ENCODE data around the gene METTL25. TPM values are rescaled to one million over a fixed set of nuclear protein-coding genes. Genes with fewer than 3 reads are reported as not detected.

Gene METTL25
- total and polyA plus RNA-seq, 2 experiments from 2014 or later, result 7.6 to 14.3 TPM

GRCh38 chr12:82434392-82434911, 76.1 kb downstream of the METTL25 start:
- H3K4me3 ChIP-seq, result no peak overlapping the region
- Mint-ChIP-seq H3K36me3 (ENCODE audit: low read depth) (no peaks in the 10 kb centered on the region), H3K27me3 (ENCODE audit: insufficient read depth, low read depth, poor library complexity) (no peaks in the 10 kb centered on the region), H3K4me1 (no peaks in the 10 kb centered on the region), H3K9me3 (no peaks in the 10 kb centered on the region), H3K27ac (no peak overlapping the region), H3K4me3 (no peak overlapping the region)
- no peak overlapping the region for H3K27ac ChIP-seq (ENCODE audit: low read depth)
- no peak for TF ChIP-seq ZNF331 (CRISPR knock-in tag; IDR thresholded peaks at IDR 0.05; ENCODE audit: low read depth)
- TF ChIP-seq CTCF (conservative IDR thresholded peaks at IDR 0.05; ENCODE audit: low read depth in 2 of 2), result no peak
- no peak for TF ChIP-seq NANOG (IDR thresholded peaks at IDR 0.05; ENCODE audit: borderline replicate concordance)
- TF ChIP-seq ZNF462 (CRISPR knock-in tag; IDR thresholded peaks at IDR 0.05), result no peak
- no peak for TF ChIP-seq EZH2phosphoT487 (IDR thresholded peaks at IDR 0.05; ENCODE audit: unreplicated experiment)
- TF ChIP-seq POLR2AphosphoS5 (IDR thresholded peaks at IDR 0.05; ENCODE audit: low read depth), result no peak
- TF ChIP-seq CREB1 (CRISPR knock-in tag; IDR thresholded peaks at IDR 0.05; ENCODE audit: low read depth), result no peak
- TF ChIP-seq STAT1 (IDR thresholded peaks at IDR 0.05; ENCODE audit: unreplicated experiment), result no peak
- TF ChIP-seq JUNB (IDR thresholded peaks at IDR 0.05; ENCODE audit: unreplicated experiment), result no peak
- no peak for TF ChIP-seq REST (IDR thresholded peaks at IDR 0.05; ENCODE audit: unreplicated experiment)
- no peak for TF ChIP-seq ZNF114 (CRISPR knock-in tag; IDR thresholded peaks at IDR 0.05)
- no peak for TF ChIP-seq EZH2 (IDR thresholded peaks at IDR 0.05; ENCODE audit: low read depth, unreplicated experiment)
- TF ChIP-seq ETS1 (IDR thresholded peaks at IDR 0.05), result no peak
- H3K9me2 ChIP-seq (ENCODE audit: insufficient read depth), result no peaks in the 10 kb centered on the region
- ATAC-seq (no peak), DNase-seq (ENCODE audit: low spot score) (no peak)
- H3F3A ChIP-seq (replicated peaks; ENCODE audit: low read depth), result no peaks in the 10 kb centered on the region
- H4K20me1 ChIP-seq (replicated peaks; ENCODE audit: insufficient read depth), result no peaks in the 10 kb centered on the region
- H3K36me3 ChIP-seq (ENCODE audit: insufficient read depth), result no peaks in the 10 kb centered on the region
- no peak overlapping the region for H2AFZ ChIP-seq
- H3K4me1 ChIP-seq (ENCODE audit: insufficient read depth), result no peaks in the 10 kb centered on the region
- H3K79me2 ChIP-seq (replicated peaks; ENCODE audit: insufficient read depth), result no peaks in the 10 kb centered on the region
- H3K27me3 ChIP-seq (ENCODE audit: insufficient read depth), result no peaks in the 10 kb centered on the region
- no peak overlapping the region for H3K4me2 ChIP-seq
